Sigmoid colon (tissue), 4 donors: ENCODE results near the gene COL6A5.

Experiments used
- CTCF ChIP-seq, 4 experiments: fragments of 450-650 bp in 3 of 4; fragments of 200-600 bp in 1 of 4; IDR thresholded peaks; one replicate each; pipeline ENCODE4 v1.5.1; 2016 to 2019; ENCODE audit warnings: antibody characterized with exemption in 4 of 4, mild to moderate bottlenecking in 3 of 4, moderate library complexity in 2 of 4
- EP300 ChIP-seq, 4 donors: sonication (generic); formaldehyde crosslinking; IDR thresholded peaks; one replicate each; pipeline ENCODE4 v1.6.1; 2017; ENCODE audit warnings: antibody characterized with exemption in 4 of 4

GRCh38 chr3:130379274-130379673 lies 33.8 kb downstream of the COL6A5 start:
- no peak for TF ChIP-seq EP300 (IDR thresholded peaks at IDR 0.05)
- TF ChIP-seq CTCF (IDR thresholded peaks at IDR 0.05), result no peak
